ENCODE data around the gene RAB37.

Gene RAB37

DNA sequence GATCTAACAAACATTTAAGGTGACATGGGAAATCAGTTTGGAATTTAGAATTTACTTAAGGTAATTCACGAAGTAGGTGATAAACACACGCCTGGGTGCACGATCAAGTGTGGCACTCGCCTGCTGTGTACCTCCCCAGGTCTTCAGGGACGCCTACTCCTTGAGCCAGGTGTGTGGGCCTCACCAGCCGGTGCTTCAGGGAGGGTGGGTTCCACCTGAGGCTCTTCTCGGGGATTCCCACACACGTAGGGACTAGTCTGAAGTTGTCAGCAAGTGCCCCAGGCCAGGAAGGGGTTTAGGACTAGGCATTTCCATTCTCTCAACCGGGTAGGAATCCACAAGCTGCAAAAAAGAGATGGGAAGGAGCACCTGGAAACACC lies 48.9 kb downstream of the RAB37 start:
- TF ChIP-seq, protein P1, sequence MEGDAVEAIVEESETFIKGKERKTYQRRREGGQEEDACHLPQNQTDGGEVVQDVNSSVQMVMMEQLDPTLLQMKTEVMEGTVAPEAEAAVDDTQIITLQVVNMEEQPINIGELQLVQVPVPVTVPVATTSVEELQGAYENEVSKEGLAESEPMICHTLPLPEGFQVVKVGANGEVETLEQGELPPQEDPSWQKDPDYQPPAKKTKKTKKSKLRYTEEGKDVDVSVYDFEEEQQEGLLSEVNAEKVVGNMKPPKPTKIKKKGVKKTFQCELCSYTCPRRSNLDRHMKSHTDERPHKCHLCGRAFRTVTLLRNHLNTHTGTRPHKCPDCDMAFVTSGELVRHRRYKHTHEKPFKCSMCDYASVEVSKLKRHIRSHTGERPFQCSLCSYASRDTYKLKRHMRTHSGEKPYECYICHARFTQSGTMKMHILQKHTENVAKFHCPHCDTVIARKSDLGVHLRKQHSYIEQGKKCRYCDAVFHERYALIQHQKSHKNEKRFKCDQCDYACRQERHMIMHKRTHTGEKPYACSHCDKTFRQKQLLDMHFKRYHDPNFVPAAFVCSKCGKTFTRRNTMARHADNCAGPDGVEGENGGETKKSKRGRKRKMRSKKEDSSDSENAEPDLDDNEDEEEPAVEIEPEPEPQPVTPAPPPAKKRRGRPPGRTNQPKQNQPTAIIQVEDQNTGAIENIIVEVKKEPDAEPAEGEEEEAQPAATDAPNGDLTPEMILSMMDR (conservative IDR thresholded peaks at IDR 0.05; ENCODE audit: control insufficient read depth, insufficient read depth, low read depth, low read length), result no peak
- no peak for DNase-seq (ENCODE audit: low read depth)
- H3K4me3 ChIP-seq (ENCODE audit: control insufficient read depth, low read depth, low read length), result no peak overlapping the region

DNA sequence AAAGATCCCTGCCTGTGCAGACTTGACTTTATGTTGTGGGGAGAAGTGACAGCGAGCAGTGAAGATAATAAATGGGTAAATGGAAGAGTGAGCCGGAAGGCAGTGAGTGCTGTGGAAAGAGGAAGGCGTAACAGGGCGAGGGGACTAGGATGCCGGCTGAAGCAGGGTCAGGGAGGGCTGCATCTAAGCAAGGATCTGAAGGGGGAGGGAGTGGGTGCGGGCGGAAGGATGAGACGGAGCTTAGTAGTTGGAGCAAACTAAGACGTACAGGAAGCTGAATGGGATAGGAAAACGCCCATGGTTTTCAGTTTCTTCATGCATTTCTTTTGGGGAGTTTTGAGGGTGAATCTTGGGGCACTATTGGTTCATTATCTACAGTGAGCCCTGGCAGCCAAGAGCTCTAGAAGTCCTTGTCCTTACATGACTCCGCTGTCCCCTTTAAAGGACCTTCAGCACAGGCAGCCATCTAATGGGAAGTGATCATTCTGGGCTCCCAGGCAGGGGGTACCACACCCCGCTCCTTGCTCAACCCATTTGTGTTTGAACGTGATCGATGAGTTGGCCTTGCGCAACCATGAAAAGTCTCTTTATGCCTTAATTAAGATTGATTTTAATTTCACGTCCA lies 49.5 kb downstream of the RAB37 start:
- H3K4me3 ChIP-seq (ENCODE audit: control insufficient read depth, low read depth, low read length), result no peak overlapping the region
- TF ChIP-seq, protein P1 (conservative IDR thresholded peaks at IDR 0.05; ENCODE audit: control insufficient read depth, insufficient read depth, low read depth, low read length), result no peak
- no peak for DNase-seq (ENCODE audit: low read depth)

DNA sequence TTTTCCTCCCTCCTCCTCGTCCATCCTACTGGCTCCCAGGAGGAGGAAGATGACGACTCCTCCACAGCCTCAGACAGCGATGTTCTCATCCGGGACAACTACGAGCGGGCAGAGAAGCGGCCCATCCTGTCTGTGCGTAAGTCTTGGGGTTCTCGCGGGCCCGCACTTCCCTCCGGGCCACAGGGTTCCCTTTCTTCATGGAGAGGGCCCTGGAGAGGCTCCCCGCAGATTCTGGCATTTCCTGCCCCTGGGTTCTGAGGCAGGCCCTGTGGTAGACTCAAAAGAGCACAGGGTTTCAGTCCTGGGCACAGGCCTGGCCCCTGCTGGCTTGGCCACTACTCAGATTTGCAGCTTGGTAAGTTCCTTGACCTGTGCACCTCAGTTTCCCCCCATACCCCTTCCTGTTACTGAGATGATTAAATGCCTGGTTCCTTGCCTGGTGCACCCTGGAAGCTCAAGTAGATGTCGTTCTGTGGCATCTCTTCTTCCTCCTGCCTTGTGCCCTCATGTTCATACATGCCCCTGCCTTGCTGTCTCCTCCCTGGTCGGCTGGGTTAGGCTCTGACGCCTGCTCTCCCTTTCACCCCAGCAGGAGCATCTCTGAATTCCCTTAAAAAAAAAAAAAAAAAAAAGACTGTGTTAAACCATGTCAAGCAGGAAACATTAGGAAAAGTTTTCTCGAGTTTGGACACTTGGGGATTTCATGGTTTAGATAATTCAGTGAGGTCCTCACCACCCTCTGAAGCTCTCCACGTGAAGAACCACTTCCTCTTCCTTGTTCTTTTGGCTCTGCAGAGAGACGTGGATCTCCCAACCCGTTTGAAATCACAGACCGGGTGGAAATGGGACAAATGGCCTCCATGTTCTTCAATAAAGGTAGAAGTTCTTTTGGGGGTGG lies 53.4 kb downstream of the RAB37 start:
- H3K4me3 ChIP-seq (ENCODE audit: control insufficient read depth, low read depth, low read length), result no peak overlapping the region
- DNase-seq (ENCODE audit: low read depth), result no peak
- TF ChIP-seq, protein P1 (conservative IDR thresholded peaks at IDR 0.05; ENCODE audit: control insufficient read depth, insufficient read depth, low read depth, low read length), result no peak

DNA sequence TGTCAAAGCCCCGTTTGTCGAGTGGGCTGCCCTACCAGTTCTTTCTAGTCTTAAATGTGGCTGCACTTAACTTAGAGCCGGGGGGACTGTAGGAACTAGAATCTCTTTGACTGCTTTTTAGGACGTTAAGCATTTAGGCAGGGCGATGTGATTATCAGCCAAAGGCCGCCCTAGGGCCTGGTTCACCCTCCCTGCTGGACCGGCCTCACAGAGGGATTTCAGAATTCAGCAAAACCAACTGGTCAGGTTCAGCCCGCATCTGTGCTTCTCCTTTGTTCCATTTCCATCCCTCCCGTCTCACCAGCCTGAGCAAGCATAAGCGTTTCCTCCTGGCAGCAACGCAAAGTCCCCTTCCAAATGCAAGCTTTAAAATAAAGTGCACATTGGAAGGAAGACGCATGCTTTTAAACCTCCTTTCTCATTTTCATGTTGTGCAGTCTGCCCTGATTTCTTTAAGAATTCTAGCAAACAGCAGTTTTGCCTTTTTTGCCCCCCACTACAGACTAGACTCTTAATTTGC lies 55.6 kb downstream of the RAB37 start:
- H3K4me3 ChIP-seq (ENCODE audit: control insufficient read depth, low read depth, low read length), result no peak overlapping the region
- TF ChIP-seq, protein P1 (conservative IDR thresholded peaks at IDR 0.05; ENCODE audit: control insufficient read depth, insufficient read depth, low read depth, low read length), result no peak
- DNase-seq (ENCODE audit: low read depth), result no peak

DNA sequence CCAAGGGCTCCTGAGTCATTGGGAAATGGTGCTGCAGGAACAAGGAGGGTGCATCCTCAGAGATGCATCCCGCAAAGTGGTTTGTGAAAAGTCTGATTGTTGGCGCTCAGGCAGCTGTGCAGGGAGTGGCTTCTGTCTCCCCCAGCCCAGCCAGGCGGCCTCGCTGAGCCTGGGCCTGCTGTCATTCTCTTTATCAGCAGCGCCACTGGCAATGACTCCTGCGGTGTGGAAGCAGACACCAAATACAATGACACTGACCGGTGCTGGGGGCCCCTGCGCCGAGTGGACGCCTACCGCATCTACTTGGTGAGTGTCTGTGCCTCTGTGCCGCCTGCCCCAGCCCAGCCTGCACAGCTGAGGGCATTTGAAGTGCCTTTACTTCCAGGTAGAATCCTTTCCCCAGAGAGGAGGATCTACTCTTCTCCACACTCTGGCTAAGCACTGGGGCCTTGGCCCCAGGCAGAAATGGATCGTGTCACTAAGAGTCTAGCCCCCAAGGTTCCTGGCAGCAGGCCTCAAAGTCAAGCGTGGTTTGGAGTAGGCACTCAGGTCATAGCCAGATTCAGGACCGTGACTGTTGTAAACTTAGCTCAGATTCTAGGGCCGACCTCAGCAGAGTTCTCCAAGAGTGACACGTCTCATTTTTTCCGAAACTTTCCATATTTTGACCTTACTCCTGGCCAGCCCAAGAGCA lies 58.4 kb downstream of the RAB37 start:
- DNase-seq (ENCODE audit: low read depth), result no peak
- TF ChIP-seq, protein P1 (conservative IDR thresholded peaks at IDR 0.05; ENCODE audit: control insufficient read depth, insufficient read depth, low read depth, low read length), result no peak
- no peak overlapping the region for H3K4me3 ChIP-seq (ENCODE audit: control insufficient read depth, low read depth, low read length)

DNA sequence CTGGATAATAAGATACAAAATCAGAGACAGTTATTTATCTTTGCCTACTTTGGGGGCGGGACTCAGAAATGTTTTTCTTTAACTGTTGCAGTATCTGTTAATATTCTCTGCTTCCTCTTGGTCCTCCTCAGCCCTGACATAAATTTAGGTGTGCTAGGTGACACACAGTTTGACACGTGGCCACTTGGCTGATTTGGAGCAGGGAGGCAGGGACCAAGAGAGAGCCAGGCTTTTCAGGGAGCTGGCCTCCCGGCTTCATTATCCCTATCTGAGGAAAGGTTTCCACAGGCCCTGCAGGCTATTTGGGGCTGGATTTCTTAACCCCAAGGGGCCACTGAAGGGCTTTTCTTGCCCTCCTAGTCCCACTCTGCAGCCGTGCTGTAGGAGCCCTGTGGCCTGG lies 59.2 kb downstream of the RAB37 start:
- TF ChIP-seq, protein P1 (conservative IDR thresholded peaks at IDR 0.05; ENCODE audit: control insufficient read depth, insufficient read depth, low read depth, low read length), result no peak
- no peak overlapping the region for H3K4me3 ChIP-seq (ENCODE audit: control insufficient read depth, low read depth, low read length)
- no peak for DNase-seq (ENCODE audit: low read depth)

Measured in fibroblast of mammary gland (primary cell).